ENCODE results near the gene IL1RAPL2.

DNA sequence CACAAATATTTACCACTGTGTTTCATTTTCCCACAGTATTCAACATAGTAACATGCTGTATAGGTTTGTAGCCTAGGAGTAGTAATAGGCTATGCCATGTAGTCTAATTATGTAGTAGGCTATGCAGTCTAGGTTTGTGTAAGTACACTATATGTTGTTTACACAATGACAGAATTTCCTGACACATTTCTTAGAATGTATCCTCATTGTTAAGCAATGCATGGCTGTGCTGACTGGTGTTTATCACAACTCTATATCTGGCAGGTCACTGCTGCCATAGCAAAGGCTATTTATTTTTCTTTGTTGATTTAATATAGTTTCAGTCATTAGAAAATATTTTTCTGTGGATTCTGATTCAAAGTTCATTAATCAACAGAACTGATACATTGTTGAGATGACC lies 762.8 kb downstream of the IL1RAPL2 start:
- no peak for TF ChIP-seq ZNF384 (IDR thresholded peaks at IDR 0.05)
- TF ChIP-seq, protein P1, sequence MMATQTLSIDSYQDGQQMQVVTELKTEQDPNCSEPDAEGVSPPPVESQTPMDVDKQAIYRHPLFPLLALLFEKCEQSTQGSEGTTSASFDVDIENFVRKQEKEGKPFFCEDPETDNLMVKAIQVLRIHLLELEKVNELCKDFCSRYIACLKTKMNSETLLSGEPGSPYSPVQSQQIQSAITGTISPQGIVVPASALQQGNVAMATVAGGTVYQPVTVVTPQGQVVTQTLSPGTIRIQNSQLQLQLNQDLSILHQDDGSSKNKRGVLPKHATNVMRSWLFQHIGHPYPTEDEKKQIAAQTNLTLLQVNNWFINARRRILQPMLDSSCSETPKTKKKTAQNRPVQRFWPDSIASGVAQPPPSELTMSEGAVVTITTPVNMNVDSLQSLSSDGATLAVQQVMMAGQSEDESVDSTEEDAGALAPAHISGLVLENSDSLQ (IDR thresholded peaks at IDR 0.05) = no peak
